Germinal center (tissue), 1 donor: ENCODE measurements around the gene HLF.
A peak's percentile ranks its signal among the peaks of the same experiment; 100 is the strongest.

Experiments used
- DNase-seq: peaks from one replicate; pipeline ENCODE4 v3.0.0; 2012; ENCODE audit warnings: mixed read lengths, low spot score

Gene HLF, protein sequence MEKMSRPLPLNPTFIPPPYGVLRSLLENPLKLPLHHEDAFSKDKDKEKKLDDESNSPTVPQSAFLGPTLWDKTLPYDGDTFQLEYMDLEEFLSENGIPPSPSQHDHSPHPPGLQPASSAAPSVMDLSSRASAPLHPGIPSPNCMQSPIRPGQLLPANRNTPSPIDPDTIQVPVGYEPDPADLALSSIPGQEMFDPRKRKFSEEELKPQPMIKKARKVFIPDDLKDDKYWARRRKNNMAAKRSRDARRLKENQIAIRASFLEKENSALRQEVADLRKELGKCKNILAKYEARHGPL

GRCh38 chr17:55264645-55265298 is at the start of gene HLF:
Gene HLF, plus strand, starts transcription at chr17:55264960. Its CDS starts 525 bp downstream, at chr17:55265485.
- peak; percentile 89 for DNase-seq

GRCh38 chr17:55215711-55216110 is 49.0 kb upstream of the HLF start:
- no peak for DNase-seq

GRCh38 chr17:55216888-55217287 is 47.9 kb upstream of the HLF start:
- DNase-seq: no peak

- no peak for DNase-seq
Observed at GRCh38 chr17:55219459-55219858, 45.3 kb upstream of the HLF start.

GRCh38 chr17:55219934-55220333 is 44.8 kb upstream of the HLF start:
- no peak for DNase-seq

GRCh38 chr17:55223524-55223923 is 41.2 kb upstream of the HLF start:
- no peak for DNase-seq

DNA sequence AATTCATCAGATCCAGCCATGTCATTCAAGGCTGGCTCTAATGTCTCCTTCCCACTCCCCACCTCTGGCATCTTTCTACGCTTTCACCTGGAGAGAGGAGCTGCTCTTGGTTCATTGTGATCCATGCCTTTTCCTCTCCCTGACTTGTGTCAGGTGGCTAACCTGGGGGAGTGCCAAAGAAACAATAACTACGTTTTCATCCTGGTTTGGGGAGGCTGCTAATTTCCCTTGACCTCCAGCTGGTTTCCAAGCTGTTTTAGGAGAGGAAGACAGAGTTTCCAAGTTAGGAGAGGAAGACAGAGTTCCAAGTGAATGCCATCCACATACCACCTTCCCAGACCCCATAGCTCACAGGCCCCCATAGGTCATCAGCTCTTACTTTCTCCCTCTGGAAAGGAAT is 40.0 kb upstream of the HLF start:
- DNase-seq: no peak

DNA sequence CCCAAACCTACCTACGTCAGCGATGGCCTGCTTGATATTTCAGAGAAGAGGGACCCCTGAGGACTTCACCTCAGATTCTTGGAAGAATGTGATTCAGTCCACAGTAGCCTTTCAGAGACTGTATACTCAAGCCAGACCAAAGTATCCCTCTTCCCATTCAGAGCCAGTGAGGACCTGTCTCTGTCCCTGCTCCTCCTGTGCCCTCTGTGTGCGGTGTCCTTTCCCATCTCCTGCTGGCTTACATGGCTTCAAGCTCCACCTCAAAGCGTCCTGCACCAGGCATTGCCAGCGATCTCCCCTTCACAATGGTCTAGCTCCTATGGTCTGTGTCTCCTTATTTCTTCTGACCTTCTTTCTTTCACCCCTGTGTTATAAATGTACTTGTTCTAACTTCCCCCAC is 39.5 kb upstream of the HLF start:
- no peak for DNase-seq

DNA sequence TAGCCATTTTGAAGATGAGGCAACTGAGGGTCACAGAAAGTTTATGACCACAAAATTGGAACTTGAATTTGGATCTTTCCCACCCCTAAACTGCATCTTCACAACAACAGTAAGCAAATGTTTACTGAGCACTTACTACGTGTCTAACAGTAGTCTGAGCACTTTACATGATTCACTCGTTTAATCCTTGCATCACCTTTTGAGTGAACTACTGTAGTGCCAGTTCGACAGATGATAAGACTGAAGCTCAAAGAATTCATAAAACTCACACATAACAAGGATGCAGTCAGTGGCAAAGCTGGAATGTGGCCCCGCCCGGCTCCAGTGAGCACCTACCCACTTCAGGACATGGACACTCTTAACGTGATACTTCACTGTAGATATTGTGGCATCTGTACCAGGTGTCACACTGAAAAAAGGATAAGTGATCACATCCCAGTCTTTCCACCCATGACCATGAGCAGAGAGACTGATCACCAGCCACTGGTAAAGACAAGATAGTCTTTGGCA is 36.0 kb upstream of the HLF start:
- DNase-seq: no peak

GRCh38 chr17:55229276-55229675 is 35.5 kb upstream of the HLF start:
- DNase-seq: no peak

GRCh38 chr17:55230716-55231115 is 34.0 kb upstream of the HLF start:
- DNase-seq: no peak

DNA sequence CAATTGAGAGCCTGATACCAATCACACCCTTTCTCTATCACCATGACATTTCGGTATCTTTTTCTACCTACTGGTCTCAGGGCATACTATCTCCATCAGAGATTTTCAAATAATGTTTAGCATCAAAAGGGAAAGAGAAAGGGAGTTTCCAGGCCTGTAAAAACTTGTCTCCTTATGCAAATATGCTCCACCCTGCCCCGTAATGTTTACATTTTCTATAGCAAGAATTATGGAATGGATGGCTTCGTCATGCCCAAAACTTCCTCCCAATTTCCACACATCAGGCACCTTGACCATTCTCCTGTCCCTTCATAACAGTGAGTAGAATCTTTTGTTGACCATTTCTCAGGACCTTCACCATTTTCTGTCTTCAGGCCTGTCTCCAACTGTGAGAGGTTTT is 30.9 kb upstream of the HLF start:
- DNase-seq: no peak

GRCh38 chr17:55236316-55236715 is 28.4 kb upstream of the HLF start:
- DNase-seq: no peak

- peak; percentile 14 for DNase-seq
Observed at GRCh38 chr17:55237268-55237667, 27.5 kb upstream of the HLF start.

DNA sequence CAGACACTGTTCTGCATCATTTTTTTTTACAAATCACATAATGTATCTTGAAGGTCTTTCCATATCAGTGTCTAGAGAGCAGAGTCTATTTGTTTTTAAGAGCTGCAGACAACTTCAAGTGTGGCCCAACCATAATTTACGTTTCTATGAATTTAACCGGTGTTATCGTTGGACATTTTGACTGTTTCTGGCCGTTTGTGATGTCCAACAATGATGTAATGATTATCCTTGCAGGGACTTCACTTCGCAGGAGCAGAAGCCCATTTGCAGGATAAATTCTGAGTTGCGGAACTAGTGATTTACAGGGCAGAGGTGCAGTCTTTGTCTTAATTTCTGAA is 26.9 kb upstream of the HLF start:
- no peak for DNase-seq

DNA sequence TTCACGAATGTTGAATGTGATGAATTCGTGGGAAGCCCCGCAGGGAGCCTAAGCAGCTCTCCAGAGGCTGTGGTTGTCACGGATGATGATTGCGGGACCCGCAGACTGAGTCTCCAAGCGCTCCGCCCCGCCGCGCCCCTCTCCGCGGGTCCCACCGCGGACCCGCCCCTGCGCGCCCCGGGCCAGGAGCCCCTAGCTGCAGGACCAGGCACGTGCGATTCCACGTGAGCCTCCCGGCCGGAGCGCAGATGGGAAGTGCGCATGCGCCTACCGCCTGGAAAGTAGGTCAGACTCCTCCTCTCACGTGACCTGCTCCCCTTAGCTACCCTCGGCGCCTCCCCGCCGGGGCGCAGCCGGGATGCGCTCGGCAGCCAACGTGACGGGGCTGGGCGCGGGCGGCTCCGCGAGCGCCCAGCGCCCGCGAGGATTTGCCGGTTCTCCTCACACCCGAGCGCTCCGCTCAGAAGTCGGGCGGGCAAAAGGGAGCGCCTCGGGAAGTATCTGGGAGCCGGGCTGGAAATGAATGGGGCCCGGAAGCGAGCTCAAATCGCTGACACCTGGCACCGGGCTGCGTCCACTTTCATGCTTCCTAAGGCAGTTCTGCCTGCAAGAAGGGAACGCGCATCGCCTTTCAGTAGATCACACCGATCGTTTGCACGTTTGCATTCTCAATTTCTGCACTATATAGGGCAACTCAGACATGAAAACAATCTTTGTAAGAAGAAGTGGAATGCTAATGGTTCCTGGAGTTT is 26.4 kb upstream of the HLF start:
- peak; percentile 94 for DNase-seq

- DNase-seq: peak; percentile 13
Observed at GRCh38 chr17:55238931-55239297, 25.8 kb upstream of the HLF start.

- DNase-seq: no peak
Observed at GRCh38 chr17:55241097-55241496, 23.7 kb upstream of the HLF start.

- no peak for DNase-seq
Observed at GRCh38 chr17:55242476-55242875, 22.3 kb upstream of the HLF start.

- DNase-seq: no peak
Observed at GRCh38 chr17:55245986-55246385, 18.8 kb upstream of the HLF start.

DNA sequence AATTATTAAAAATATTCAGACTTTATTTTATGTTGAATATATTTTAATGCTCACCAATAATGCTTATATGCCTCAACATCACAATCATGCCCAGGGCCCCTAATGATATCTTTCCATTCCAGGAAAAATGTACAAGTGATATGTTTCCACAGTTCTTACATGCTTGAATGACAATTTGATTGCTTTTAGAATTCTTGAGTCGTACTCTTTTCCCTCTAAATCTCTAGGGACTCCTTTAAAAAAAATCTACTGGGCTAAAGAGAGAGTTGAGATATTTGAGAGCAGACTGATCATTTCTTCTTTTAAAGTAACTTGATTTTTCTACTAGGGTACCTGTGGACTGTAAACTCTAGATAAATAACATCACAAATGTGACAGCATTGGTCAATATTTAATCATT is 18.2 kb upstream of the HLF start:
- no peak for DNase-seq

DNA sequence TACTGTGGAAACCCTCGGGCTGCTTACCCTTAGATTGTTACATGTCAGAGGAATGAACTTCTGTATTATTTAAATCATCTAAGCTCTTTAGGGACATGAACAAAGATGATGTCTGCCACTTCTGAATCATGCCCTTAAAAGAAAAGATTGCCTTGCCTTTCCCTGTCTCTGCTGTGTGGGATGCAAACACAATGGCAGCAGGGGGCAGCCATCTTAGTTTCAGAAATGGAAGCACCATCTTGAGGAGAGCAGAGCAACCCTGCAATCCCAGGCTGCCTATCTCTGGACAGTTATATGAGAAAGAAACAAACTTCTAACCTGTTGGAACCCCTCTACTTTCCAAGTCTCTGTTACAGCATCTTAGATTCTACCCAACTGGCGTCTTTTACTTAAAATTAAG is 16.7 kb upstream of the HLF start:
- no peak for DNase-seq

GRCh38 chr17:55249861-55250260 is 14.9 kb upstream of the HLF start:
- DNase-seq: no peak
